HG02840 (cell line): Measurements from ENCODE around the gene C2orf92.

ENCODE experiments used
- ATAC-seq: cut with Tn5 transposase; IDR thresholded peaks from one replicate; pipeline ENCODE4 v1.9.1; 2021; ENCODE audit warnings: mild to moderate bottlenecking, moderate library complexity, moderate number of reproducible peaks; ENCODE audit not compliant: unreplicated experiment, low FRiP score

Gene C2orf92

GRCh38 chr2:97712693-97713295 is 43.3 kb downstream of the C2orf92 start:
- no peak for ATAC-seq

DNA sequence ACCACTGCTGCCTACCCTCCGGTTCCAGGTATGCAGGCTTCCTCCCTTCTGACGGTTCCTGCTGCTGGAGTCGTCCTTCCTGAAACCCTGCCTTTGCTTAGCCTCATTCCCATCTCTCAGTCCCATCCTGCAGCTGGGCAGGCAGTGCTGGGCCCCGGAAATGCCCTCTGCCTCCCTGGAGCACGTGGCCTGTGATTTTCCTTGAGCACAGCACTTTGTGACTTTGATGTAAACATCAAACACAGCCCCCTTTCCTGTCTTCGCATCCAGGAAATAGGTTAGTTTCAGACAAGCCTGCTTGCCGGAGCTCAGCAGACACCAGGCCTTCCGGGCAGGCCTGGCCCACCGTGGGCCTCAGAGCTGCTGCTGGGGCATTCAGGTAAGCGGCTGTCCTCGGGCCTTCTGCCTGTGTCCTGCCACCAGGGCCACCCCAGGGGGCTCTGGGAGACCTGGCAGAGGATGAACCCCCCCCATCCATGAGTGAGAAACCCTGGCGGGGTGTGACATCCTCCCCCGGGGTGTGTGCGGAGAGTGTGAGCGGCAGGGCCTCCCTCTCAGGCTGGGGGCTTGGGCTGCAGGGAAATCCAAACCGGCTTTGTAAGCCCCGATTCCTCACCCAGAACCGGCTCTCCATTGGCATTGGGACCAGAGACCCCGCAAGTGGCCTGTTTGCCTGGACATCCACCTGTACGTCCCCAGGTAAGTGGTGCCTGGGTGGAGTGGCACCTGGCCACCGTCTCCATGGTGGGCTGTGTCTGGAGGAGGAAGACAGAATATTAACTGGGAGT is 44.0 kb downstream of the C2orf92 start, which contains the start of gene ZAP70:
Gene ZAP70, plus strand, starts transcription at position 281 of the 788 bp plus-strand sequence. CDS start 10,461 bp downstream, outside the sequence.
- no peak for ATAC-seq

GRCh38 chr2:97714084-97714949 is 44.8 kb downstream of the C2orf92 start:
- no peak for ATAC-seq

GRCh38 chr2:97714950-97715652 is 45.6 kb downstream of the C2orf92 start:
- ATAC-seq = no peak

GRCh38 chr2:97715951-97716694 is 46.6 kb downstream of the C2orf92 start:
- ATAC-seq = no peak

DNA sequence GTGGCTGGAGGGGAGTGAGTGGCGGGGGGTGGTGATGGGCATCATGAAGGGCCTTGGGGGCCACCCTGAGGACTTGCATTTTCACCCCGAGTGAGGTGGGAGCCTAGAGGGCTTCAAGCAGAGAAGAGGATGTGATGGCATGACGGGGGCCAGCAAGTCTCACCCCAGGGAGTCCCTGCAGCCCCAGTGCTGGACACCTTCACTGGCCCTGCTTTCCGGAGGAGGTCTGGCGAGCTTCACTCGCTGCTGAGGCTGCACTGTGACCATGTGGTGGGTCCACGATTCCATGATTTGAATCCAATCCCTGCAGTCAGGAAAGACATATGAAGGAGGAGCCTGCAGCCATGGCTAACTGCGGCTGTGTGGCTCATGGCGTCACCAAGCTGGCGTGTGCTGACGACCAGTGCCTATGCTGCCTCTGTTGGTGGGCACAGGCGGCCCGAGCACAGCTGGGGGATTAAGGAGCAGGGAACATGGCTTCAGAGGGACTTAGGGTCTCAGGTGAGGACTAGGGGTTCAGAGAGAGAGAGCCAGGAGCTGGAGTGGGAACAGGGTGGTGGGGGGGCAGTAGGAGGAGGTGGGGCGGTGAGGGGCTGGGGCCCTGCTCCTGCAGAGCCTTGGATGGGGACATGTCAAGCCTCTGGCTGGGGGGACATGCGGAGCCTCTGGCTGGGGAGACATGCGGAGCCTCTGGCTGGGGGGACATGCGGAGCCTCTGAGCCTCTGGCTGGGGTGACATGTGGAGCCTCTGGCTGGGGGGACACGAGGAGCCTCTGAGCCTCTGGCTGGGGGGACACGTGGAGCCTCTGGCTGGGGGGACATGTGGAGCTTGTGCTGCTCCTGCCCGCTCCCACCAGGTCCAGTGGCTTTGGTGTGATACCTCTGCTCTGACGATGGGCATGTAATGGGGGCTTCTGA is 47.4 kb downstream of the C2orf92 start:
- no peak for ATAC-seq

GRCh38 chr2:97717613-97717995 is 48.1 kb downstream of the C2orf92 start:
- no peak for ATAC-seq

GRCh38 chr2:97718051-97718882 is 48.8 kb downstream of the C2orf92 start:
- ATAC-seq = no peak

GRCh38 chr2:97718942-97719341 is 49.4 kb downstream of the C2orf92 start:
- no peak for ATAC-seq

DNA sequence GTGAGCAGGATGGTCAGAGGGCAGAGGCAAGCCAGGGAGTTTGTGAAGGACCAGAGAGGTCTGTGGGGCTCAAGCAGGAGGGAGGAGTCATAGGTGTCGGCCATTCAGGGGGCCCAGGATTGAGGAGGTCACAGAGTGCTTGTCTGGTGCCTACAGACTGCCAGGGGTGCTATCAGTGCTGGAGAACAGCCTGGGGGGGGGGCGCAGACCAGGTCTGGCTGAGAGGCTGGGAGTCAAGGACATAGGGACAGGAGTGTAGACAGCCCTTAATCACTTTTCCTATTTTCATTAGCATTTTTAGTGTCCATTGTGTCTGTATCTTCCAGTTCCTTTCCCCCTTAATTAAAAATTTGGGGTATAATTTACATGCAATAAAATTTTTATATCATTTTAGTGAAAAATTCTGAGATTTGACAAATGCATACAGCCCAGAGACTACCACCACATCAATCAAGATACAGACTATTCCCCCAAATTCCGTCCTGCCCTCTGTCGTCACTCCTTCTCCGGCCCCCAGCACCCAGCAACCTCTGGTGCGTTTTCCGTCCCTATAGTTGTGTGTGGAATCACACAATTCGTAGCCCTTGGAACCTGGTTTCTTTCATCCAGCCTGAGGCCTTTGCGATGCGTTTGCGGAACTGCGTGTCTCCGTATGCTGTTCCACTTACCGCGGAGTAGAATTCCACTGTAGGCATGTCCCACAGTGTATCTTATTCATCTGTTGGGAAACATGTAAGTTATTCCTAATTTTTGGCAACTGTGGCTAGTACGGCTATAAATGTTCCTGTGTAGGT is 50.0 kb downstream of the C2orf92 start:
- ATAC-seq = no peak

GRCh38 chr2:97720746-97721145 is 51.2 kb downstream of the C2orf92 start:
- ATAC-seq = no peak

GRCh38 chr2:97722227-97722626 is 52.7 kb downstream of the C2orf92 start:
- ATAC-seq = no peak

GRCh38 chr2:97723156-97724072 is 53.9 kb downstream of the C2orf92 start:
- ATAC-seq = no peak

- ATAC-seq = no peak
Measured at GRCh38 chr2:97724073-97724410, 54.5 kb downstream of the C2orf92 start.

- ATAC-seq = no peak
Measured at GRCh38 chr2:97724501-97724900, 55.0 kb downstream of the C2orf92 start.
